H1 (cell line): ENCODE measurements around the gene NACAD. TPM values are rescaled to one million over a fixed set of nuclear protein-coding genes. Genes with fewer than 3 reads are reported as not detected.

Experiments used
- BACH1 ChIP-seq: IDR thresholded peaks from 2 replicates; pipeline ENCODE4 v1.6.1; 2012; ENCODE audit warnings: low read length, improper control_type of control experiment
- CBX8 ChIP-seq: fragments of 300-800, 300-1000 bp; sonication (generic); IDR thresholded peaks from 2 replicates; pipeline ENCODE4 v1.7.1; 2016; ENCODE audit warnings: low read depth, low read length, borderline replicate concordance
- GTF2F1 ChIP-seq: IDR thresholded peaks from 2 replicates; pipeline ENCODE4 v1.6.1; 2012; ENCODE audit warnings: low read depth, low read length, improper control_type of control experiment, borderline replicate concordance
- polyA plus RNA-seq, 7 experiments: library from polyadenylated mRNA; depleted of rRNA in 3 of 7; stranded (reverse) in 5 of 7; unstranded in 2 of 7; fragments of >200 nt in 5 of 7; fragments of 200-250 nt in 2 of 7; gene quantifications; 1 replicate in 5 of 7; 2 replicates in 1 of 7; 4 replicates in 1 of 7; pipeline versions ENCODE4 v1.2.1 to v1.2.3, GENCODE V29; 2011 to 2013; ENCODE audit warnings: missing spikeins in 2 of 7, mixed read lengths in 2 of 7
- total RNA-seq: library from RNA; stranded (reverse); fragmentation: NEBNext Ultra II Directional; extraction: Animal tissue kit (Norgen Biotek cat#: 25700); gene quantifications from 2 replicates; pipeline ENCODE4 v1.2.1, GENCODE V29; 2021

The NACAD gene
- total and polyA plus RNA-seq, 2 of the 8 experiments (the other 6 are each of a cell fraction or from before 2014, with no cell fraction given) = 1.3 to 6.0 TPM

DNA sequence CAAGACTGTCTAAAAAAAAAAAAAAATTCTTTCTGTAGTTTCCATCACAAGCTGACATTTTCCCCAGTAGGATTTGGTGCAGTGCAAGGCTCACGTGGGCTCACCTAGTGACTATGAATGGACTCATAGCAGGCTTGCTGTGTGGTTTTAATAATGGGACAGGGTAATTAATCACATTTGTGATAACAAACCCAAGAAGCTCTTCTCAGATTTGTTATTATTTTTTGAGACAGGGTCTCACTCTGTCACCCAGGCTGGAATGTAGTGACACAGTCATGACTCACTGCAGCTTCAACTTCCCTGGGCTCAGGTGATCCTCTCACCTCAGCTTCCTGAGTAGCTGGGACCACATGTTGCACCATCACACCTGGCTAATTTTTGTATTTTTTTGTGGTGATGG, 40.0 kb downstream of the NACAD start (continued):
- TF ChIP-seq BACH1 (no peak), CBX8 (no peak), GTF2F1 (no peak)
